Astrocyte (in vitro differentiated cells and primary cell): ENCODE results near the gene PIK3C2B. TPM values are rescaled to one million over a fixed set of nuclear protein-coding genes. Genes with fewer than 3 reads are reported as not detected.

ENCODE experiments used
- DNase-seq: peaks from one replicate; pipeline ENCODE4 v3.0.0-alpha.2; 2010; ENCODE audit warnings: low read depth
- FAIRE-seq: peaks from 2 replicates; lab custom pipeline; 2011; peaks lifted over from hg19 to GRCh38; lab: Jason Lieb, UNC
- H2AFZ ChIP-seq: 2 replicates; pipeline ENCODE4 v1.6.0; 2012; ENCODE audit warnings: low read depth, low read length, inconsistent platforms
- H3K27ac ChIP-seq: 2 replicates; pipeline ENCODE4 v1.5.1; 2011; ENCODE audit warnings: low read depth, low read length, inconsistent platforms
- H3K27me3 ChIP-seq: 2 replicates; pipeline ENCODE4 v1.6.0; 2011; ENCODE audit warnings: low read length, inconsistent platforms; ENCODE audit not compliant: insufficient read depth
- H3K36me3 ChIP-seq: 2 replicates; pipeline ENCODE4 v1.5.1; 2011; ENCODE audit warnings: low read length, inconsistent platforms; ENCODE audit not compliant: insufficient read depth
- H3K4me1 ChIP-seq: 2 replicates; pipeline ENCODE4 v1.5.1; 2011; ENCODE audit warnings: low read length, inconsistent platforms; ENCODE audit not compliant: insufficient read depth
- H3K4me2 ChIP-seq: 2 replicates; pipeline ENCODE4 v1.6.0; 2012; ENCODE audit warnings: low read length, inconsistent platforms
- H3K4me3 ChIP-seq: 2 replicates; pipeline ENCODE4 v1.5.1; 2011; ENCODE audit warnings: low read depth, mild to moderate bottlenecking, low read length, inconsistent platforms; ENCODE audit not compliant: insufficient read depth
- H3K79me2 ChIP-seq: 2 replicates; pipeline ENCODE4 v1.6.0; 2012; ENCODE audit warnings: mild to moderate bottlenecking, low read length, inconsistent platforms; ENCODE audit not compliant: insufficient read depth
- H3K9ac ChIP-seq: 2 replicates; pipeline ENCODE4 v1.6.0; 2012; ENCODE audit warnings: mild to moderate bottlenecking, low read length, inconsistent platforms
- H3K9me3 ChIP-seq: 2 replicates; pipeline ENCODE4 v1.5.1; 2012; ENCODE audit warnings: low read depth, mild to moderate bottlenecking, low read length, inconsistent platforms; ENCODE audit not compliant: insufficient read depth
- H4K20me1 ChIP-seq: 2 replicates; pipeline ENCODE4 v1.6.0; 2012; ENCODE audit warnings: low read length, inconsistent platforms; ENCODE audit not compliant: insufficient read depth
- H3K27ac Mint-ChIP-seq: one replicate; pipeline ENCODE4 v1.8.0; 2021; ENCODE audit warnings: mild to moderate bottlenecking, mixed read lengths; ENCODE audit not compliant: unreplicated experiment
- H3K27me3 Mint-ChIP-seq: one replicate; pipeline ENCODE4 v1.8.0; 2021; ENCODE audit warnings: low read depth, mixed read lengths; ENCODE audit not compliant: unreplicated experiment
- H3K36me3 Mint-ChIP-seq: one replicate; pipeline ENCODE4 v1.8.0; 2021; ENCODE audit warnings: low read depth, mixed read lengths; ENCODE audit not compliant: unreplicated experiment
- H3K4me1 Mint-ChIP-seq: one replicate; pipeline ENCODE4 v1.8.0; 2021; ENCODE audit warnings: low read depth, mixed read lengths; ENCODE audit not compliant: unreplicated experiment
- H3K4me3 Mint-ChIP-seq: one replicate; pipeline ENCODE4 v1.8.0; 2021; ENCODE audit warnings: mild to moderate bottlenecking, moderate library complexity, mixed read lengths; ENCODE audit not compliant: unreplicated experiment
- H3K9me3 Mint-ChIP-seq: one replicate; pipeline ENCODE4 v1.8.0; 2021; ENCODE audit warnings: mild to moderate bottlenecking, mixed read lengths; ENCODE audit not compliant: unreplicated experiment
- EZH2 ChIP-seq: IDR thresholded peaks from 2 replicates; pipeline ENCODE4 v1.6.1; 2012; ENCODE audit warnings: mild to moderate bottlenecking, low read length, inconsistent platforms; ENCODE audit not compliant: insufficient read depth
- total RNA-seq: library from RNA; stranded (reverse); gene quantifications from 2 replicates; pipeline ENCODE4 v1.2.1, GENCODE V29; 2021
- TF ChIP-seq, protein P1 (sequence below): IDR thresholded peaks from 2 replicates; pipeline ENCODE4 v1.5.1; 2011; ENCODE audit warnings: low read depth, mild to moderate bottlenecking, inconsistent platforms, low read length, moderate library complexity; ENCODE audit not compliant: insufficient read depth

Gene PIK3C2B
- total RNA-seq, 1 donor from 2014 or later, result 19.3 TPM

- Histone ChIP-seq H3K27me3 (peaks cover 4% of the 10 kb centered on the region), H3K27ac (no peak overlapping the region), H3K4me3 (no peak overlapping the region), H3K79me2 (no peaks in the 10 kb centered on the region), H3K36me3 (no peaks in the 10 kb centered on the region), H3K4me2 (no peak overlapping the region), H3K9ac (no peak overlapping the region), H4K20me1 (peaks cover 11% of the 10 kb centered on the region), H3K4me1 (peaks cover 5% of the 10 kb centered on the region), H3K9me3 (no peaks in the 10 kb centered on the region), H2AFZ (no peak overlapping the region)
- TF ChIP-seq EZH2, result no peak
- TF ChIP-seq, protein P1, sequence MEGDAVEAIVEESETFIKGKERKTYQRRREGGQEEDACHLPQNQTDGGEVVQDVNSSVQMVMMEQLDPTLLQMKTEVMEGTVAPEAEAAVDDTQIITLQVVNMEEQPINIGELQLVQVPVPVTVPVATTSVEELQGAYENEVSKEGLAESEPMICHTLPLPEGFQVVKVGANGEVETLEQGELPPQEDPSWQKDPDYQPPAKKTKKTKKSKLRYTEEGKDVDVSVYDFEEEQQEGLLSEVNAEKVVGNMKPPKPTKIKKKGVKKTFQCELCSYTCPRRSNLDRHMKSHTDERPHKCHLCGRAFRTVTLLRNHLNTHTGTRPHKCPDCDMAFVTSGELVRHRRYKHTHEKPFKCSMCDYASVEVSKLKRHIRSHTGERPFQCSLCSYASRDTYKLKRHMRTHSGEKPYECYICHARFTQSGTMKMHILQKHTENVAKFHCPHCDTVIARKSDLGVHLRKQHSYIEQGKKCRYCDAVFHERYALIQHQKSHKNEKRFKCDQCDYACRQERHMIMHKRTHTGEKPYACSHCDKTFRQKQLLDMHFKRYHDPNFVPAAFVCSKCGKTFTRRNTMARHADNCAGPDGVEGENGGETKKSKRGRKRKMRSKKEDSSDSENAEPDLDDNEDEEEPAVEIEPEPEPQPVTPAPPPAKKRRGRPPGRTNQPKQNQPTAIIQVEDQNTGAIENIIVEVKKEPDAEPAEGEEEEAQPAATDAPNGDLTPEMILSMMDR, result no peak
- no peaks in the 10 kb centered on the region for H3K9me3 Mint-ChIP-seq
- H3K4me1 Mint-ChIP-seq, result peaks cover 39% of the 10 kb centered on the region
- H3K27me3 Mint-ChIP-seq, result peaks cover 1% of the 10 kb centered on the region
- H3K36me3 Mint-ChIP-seq, result peaks cover 26% of the 10 kb centered on the region
- DNase-seq (no peak), FAIRE-seq (no peak)
- no peak overlapping the region for H3K27ac Mint-ChIP-seq
- no peak overlapping the region for H3K4me3 Mint-ChIP-seq
Observed at GRCh38 chr1:204472660-204473059, 21.9 kb downstream of the PIK3C2B start.

DNA sequence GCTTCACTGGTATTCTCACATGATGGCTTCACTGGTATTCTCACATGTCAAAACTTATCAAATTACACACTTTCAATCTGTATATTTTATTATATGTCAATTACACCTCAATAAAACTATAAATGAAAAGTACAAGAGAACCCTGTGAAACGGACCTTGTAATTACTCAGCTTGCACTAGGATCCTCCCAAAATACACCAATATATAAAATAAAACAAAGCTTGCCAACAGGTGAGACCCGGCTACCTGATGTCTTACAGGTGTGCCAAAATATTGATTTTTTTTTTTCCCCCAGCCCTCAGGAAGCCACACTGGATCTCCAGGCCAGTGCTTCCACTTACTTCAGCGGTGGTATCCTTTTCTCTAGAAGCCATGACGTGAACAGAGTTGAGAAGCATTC, 22.9 kb downstream of the PIK3C2B start:
- H3K4me2 ChIP-seq, result no peak overlapping the region
- no peaks in the 10 kb centered on the region for H3K9me3 Mint-ChIP-seq
- TF ChIP-seq, protein P1, result no peak
- TF ChIP-seq EZH2, result no peak
- no peaks in the 10 kb centered on the region for H3K9me3 ChIP-seq
- H3K4me1 Mint-ChIP-seq, result peaks cover 36% of the 10 kb centered on the region
- DNase-seq, result no peak
- no peaks in the 10 kb centered on the region for H3K36me3 ChIP-seq
- H3K36me3 Mint-ChIP-seq, result peaks cover 24% of the 10 kb centered on the region
- H2AFZ ChIP-seq, result no peak overlapping the region
- H3K27me3 Mint-ChIP-seq, result peaks cover 1% of the 10 kb centered on the region
- no peak overlapping the region for H3K4me3 Mint-ChIP-seq
- H3K4me3 ChIP-seq, result no peak overlapping the region
- no peak overlapping the region for H3K9ac ChIP-seq
- no peak overlapping the region for H3K27ac Mint-ChIP-seq
- H3K27me3 ChIP-seq, result peaks cover 4% of the 10 kb centered on the region
- no peaks in the 10 kb centered on the region for H3K4me1 ChIP-seq
- H3K79me2 ChIP-seq, result no peaks in the 10 kb centered on the region
- no peak overlapping the region for H3K27ac ChIP-seq
- peaks cover 9% of the 10 kb centered on the region for H4K20me1 ChIP-seq
- FAIRE-seq, result no peak

- no peak overlapping the region for H3K27ac ChIP-seq
- H3K9ac ChIP-seq, result no peak overlapping the region
- H3K79me2 ChIP-seq, result no peaks in the 10 kb centered on the region
- H3K9me3 ChIP-seq, result no peaks in the 10 kb centered on the region
- Mint-ChIP-seq H3K27me3 (no peaks in the 10 kb centered on the region), H3K4me3 (no peak overlapping the region), H3K36me3 (peaks cover 25% of the 10 kb centered on the region), H3K27ac (no peak overlapping the region), H3K4me1 (peaks cover 25% of the 10 kb centered on the region), H3K9me3 (no peaks in the 10 kb centered on the region)
- DNase-seq (no peak), FAIRE-seq (no peak)
- peaks cover 6% of the 10 kb centered on the region for H3K27me3 ChIP-seq
- no peak overlapping the region for H3K4me2 ChIP-seq
- no peak overlapping the region for H2AFZ ChIP-seq
- H3K4me1 ChIP-seq, result peaks cover 3% of the 10 kb centered on the region
- H3K4me3 ChIP-seq, result no peak overlapping the region
- H4K20me1 ChIP-seq, result peaks cover 2% of the 10 kb centered on the region
- H3K36me3 ChIP-seq, result no peaks in the 10 kb centered on the region
- TF ChIP-seq, protein P1, result no peak
- TF ChIP-seq EZH2, result no peak
Observed at GRCh38 chr1:204469304-204469703, 25.3 kb downstream of the PIK3C2B start.
